ENCODE measurements around the gene TCF25. TPM values are rescaled to one million over a fixed set of nuclear protein-coding genes. Genes with fewer than 3 reads are reported as not detected.

Gene TCF25
- polyA plus RNA-seq, 12 donors, result 82.4 to 173 (median 90.2) TPM; not detected in 1

DNA sequence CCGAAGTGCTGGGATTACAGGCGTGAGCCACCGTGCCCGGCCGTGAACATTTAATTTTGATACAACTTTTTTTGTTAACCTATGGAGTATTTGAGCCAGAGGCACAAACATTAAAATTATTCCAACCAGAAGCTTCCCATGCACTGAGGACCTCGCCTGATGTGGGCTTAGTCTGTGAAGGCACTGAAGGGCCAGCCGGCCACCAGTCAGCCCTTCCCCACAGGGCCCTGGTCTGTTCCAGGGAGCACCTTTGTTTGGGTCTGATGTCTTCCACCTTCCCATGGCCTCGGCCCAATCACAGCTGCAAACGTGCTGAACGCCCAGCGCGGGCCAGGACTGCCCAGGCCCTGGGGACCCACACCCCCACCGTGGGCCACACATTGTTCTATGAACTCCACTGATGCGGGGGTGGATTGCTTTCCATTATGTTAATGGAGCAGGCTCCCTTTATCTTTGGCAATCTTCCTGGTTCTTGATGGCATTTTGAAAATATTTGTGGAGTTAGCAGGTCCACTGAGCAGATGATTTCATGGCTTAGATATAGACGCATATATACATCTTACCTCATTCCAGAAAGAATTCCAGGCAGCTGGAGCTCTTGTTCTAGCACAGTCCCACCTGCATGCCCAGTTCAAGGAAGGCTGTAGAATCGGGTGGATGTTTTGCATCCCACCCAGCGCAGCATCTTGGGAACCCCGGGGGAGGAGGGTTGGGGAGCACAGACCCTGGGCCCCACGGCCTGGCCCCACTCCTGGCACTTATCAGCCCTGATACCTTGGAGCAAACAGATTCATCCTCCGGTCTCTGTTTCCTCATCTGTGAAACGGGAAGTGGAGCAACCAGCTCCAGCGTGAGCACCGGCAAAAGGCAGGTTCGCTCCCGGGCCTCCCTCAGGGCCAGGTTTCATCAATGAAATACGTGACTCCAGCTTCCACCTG is 30.7 kb upstream of the TCF25 start:
- DNase-seq, result no peak

- no peak for DNase-seq
Measured at GRCh38 chr16:89843409-89844350, 29.7 kb upstream of the TCF25 start.

DNA sequence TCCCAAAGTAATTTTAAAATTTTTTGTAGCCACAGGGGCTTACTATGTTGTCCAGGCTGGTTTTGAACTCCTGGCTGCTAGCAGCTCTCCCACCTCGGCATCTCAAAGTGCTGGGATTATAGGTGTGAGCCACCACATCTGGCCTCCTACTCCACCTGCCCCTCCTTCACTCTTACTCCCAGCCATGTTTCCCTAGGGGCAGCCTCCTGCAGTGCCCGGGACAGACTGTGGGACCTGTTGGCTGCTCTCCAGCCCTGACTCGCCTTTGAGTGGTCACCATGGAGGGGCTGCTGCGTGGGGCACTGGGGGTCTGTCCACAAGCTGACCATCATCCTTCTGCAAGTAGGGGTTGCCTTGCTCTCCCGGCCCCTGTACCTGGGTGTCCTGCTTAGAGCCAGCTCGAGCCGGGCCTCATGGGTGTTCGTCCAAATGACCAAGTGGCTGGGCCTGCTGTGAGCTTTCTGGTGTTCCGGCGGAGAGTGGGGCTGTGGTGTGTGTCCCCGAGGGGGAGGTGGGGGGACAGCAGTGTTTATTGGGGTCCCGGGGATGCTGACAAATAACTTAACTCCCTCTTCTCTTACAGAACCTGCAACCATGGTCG is 28.6 kb upstream of the TCF25 start:
- no peak for DNase-seq

DNA sequence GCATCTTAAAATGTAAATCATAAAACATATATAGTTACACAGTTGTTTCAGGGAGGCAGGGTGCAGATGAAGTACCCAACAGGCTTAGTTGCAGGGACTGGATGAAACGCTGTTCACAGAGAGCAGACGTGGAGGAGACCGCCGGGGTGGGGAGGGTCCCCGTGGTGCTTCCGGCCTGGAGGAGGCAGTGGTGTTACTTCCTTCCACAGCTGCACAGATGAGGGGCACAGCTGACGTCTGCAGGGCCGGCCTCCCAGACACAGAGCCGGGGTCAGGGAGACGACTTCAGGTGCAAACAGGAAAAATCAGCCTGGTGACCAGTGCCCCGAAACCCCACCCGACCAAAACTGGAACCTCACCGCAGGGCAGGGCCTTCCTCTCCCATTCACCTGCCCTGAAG is 28.0 kb upstream of the TCF25 start:
- DNase-seq, result no peak

DNA sequence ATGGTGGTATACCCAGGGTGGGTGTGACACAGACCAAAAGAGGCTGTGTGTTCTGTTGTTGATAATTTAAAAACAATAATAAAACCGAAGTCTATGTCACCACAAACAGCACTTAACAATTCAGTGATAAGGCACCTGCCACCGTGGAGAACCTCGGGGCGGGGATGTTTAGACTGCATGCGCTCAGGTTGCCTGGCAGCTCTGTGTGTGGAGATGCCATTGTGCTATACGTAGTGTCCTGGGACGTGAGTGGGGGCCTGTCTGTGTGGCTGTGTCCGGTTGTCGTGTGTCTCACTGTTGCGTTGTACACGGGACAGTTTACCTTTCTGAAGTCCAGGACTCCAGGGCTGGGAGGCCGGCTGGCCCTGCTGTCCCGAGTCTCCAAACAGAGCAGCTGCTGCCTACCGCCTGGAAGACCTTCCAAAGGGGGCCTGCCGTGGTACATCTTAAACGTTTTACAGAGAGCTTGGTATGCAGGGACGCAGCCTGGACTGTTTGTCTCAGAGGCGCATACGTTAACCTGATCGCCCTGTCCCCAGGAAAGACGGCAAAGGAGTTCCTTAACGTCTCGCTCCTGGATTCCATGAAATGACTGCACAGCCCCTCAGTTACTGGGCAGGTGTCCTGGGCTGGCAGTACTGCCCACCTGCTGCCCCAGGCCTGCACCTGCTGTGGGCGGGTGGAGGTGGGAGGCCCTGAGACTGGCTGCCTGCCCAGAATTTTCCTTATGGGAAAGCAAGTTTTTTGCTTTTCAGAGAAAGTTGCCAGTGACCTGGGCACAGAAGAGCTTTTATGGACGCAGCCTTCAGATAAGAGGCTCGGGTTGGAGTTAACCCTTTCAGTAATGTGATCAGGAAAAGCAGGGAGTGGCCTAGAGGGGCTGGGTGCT is 26.1 kb upstream of the TCF25 start:
- no peak for DNase-seq

GRCh38 chr16:89847940-89848297 is 25.5 kb upstream of the TCF25 start:
- no peak for DNase-seq

- DNase-seq, result no peak
Measured at GRCh38 chr16:89848974-89849373, 24.4 kb upstream of the TCF25 start.

DNA sequence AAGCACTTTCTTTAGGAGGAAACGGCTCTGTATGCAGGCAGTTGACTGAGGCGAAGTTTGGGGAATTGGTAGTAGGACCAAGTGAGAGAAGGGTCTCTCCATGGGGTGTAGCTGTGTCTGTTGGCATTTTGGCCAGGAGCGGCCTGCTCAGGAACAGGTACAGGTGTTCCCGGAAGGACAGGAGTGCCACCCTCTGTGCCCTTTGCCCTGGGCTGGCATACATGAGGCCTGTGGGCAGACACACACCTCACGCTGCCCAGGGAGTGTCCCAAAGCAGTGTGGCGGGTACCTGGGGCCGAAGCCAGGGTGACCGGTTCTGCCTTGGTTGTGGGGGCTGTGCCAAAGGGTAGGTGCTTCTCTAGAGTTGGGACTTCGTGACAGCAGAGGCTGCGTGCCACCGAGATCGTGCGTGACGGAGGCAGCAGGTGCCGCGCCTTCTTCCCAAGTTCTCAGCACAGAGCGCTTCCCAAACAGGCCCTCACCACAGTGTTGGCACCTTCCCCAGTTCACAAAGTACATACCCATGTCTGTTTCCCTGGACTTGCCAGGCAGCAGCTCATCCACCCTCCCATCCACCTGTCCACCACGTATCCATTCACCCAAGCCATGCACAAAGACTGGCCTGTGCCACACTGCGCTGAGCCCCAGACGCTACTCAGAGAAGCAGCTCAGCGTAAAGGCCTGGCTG is 19.9 kb upstream of the TCF25 start:
- no peak for DNase-seq

- no peak for DNase-seq
Measured at GRCh38 chr16:89855301-89855945, 18.0 kb upstream of the TCF25 start.

DNA sequence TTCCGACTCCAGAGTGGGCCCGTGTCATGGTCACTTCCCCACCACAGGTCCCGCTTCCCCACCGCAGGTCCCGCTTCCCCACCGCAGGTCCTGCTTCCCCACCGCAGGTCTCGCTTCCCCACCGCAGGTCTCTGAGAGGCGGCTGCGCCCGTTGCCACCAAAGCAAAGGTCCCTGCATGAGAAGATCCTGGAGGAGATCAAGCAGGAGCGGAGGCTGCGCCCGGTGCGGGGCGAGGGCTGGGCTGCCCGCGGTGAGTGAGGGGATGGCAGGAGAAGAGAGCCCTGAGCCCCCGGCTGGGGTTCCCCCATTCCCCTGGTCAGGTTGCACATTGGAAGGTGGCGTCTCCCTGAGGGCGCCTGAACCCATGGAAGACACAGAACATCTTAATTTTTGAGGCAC is 17.4 kb upstream of the TCF25 start:
- DNase-seq, result no peak

DNA sequence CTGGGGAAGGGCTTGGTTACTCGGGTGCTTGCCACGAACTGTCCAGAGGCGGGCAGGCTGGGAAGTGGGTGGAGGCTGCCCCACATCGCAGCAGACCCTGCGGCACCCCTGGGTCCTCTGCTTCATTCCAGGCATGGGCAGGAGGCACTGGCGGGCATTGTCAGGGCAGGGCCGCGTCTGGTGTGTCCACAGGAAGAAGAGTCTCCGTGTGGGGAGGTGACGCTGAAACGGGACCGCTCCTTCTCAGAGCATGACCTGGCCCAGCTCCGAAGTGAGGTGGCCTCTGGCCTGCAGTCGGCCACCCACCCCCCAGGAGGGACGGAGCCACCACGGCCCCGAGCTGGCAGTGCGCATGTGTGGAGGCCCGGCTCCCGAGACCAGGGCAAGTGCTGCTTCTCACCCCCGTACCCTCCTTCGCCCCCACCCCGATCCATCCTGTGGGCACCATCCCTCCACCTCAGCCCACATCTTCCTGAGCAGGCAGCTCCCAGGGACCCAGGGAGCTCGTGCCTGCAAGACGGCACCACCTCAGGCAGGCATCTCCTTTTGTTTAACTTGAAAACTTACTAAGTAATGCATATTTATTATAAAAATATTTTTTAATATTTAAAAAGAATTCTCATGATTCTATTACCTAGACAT is 14.3 kb upstream of the TCF25 start:
- no peak for DNase-seq

DNA sequence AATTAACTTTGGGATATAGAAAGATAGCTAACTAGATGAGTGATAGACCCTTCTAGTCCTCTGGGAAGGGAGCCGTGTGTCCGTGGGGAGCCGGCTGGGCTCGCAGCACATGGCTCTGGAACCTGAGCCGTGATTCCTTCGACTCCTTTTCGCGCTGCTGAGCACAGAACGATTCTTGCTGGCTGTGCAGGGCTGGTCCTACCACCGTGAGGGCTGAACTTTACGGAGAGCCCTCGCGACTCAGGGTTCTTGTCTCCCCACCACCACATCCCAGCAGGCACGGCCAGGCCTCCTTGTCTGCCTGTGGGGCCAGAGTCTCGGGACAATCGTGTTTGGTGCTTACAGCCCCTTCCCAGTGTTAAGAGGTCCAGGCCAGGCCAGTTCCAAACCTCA is 13.8 kb upstream of the TCF25 start:
- DNase-seq, result no peak

GRCh38 chr16:89860747-89861304 is 12.6 kb upstream of the TCF25 start:
- DNase-seq, result no peak

DNA sequence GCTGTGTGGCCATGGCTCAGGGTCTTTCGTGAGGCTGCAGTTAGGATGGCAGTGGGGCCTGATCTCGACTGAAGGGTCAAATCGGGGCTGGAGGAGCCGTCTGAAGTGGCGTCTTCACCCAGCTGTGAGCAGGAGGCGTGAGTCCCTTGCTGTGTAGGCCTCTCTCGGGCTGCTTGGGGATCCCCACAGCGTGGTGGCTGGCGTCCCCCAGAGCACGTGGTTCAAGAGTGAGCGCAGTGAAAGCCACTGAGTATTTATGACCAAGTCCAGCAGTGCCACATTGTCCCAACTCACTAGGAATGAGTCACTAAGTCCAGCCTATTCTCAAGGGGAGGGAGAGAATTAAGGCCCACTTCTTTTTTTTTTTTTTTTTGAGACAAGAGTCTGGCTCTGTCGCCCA is 11.7 kb upstream of the TCF25 start:
- DNase-seq, result no peak

DNA sequence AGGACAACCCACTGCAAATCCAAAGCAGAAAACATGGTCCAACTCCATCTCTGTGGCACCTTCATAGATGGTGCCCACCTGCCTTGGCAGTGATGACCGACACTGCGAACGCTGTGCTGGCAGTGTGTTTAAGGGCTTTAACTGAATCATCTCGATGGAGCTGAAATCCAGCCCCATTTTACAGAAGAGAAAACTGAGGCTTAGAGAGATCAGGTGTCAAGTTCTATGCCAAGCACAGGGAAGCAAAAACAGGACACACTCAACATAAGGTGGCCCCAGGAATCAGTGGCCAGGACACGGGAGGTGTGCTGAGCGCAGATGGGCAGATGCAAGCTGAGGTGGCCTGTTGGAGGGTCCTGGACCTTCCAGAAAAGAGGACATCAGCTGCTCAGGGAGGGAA is 10.7 kb upstream of the TCF25 start:
- no peak for DNase-seq

DNA sequence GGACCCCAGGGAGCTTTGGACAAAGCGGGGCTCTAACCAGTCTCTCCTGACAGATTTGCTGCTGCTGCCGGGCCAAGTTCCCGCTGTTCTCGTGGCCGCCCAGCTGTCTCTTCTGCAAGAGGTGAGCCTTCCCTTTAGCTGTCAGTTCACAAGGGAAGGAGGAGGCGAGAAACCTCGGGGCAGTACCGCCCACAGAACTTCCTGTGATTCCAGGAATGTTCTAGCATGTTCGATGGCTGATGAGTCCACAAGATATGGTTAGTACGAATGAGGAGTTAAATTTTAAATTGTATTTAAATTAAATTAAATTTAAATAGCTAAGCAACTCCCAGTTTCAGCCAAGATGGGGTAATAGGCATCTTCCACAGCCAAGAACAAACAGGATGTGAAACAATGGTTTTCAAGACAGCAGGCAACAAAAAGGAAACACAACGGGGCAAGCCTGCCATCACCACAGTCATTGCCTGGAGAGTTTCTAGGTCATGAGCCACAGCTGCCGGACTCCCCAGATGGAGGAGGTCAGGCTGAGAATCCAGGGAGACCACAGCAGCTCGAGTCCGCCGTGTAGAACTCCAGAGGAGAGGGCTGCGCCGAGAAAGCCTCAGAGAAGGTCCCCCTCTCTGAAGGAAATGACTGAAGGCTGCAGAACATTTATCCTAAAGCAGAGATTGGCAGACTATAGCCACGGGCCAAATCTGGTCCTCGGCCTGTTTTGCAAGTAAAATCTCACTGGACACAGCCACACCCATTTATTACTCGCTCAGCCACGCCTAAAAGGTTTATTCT is 9.5 kb upstream of the TCF25 start:
- no peak for DNase-seq

DNA sequence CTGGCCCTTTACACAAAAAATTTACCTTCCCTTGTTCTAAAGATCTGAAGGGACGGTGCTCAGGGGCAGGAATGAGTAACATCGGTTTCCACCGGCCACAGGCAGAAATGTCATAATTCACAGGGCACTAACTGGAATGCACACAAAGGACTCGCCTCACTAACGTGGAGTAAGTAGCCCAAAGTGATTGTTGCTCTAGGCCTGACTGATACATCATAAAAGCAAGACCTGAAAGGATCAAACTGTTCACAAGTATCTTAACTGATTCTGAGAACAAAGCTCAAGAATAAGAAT is 8.9 kb upstream of the TCF25 start:
- DNase-seq, result no peak

- no peak for DNase-seq
Measured at GRCh38 chr16:89867918-89868317, 5.5 kb upstream of the TCF25 start.

- no peak for DNase-seq
Measured at GRCh38 chr16:89869911-89870310, 3.5 kb upstream of the TCF25 start.
